Hindlimb muscle (tissue), 1 donor: ENCODE data around the gene SH2B3. TPM values are rescaled to one million over a fixed set of nuclear protein-coding genes. Genes with fewer than 3 reads are reported as not detected.
"Not testable (repeated sequence)": the region's sequence is repeated elsewhere in the genome, so short reads cannot be mapped to it uniquely, and the experiment has no call there.

Source experiments
- DNase-seq: peaks from one replicate; pipeline ENCODE4 v3.0.0-alpha.2; 2013
- polyA plus RNA-seq: library from polyadenylated mRNA; unstranded; fragments of 120-200 nt; gene quantifications from one replicate; pipeline ENCODE4 v1.2.1, GENCODE V29; 2013; ENCODE audit not compliant: insufficient read length

Gene SH2B3
- polyA plus RNA-seq, 1 donor = 19.1 TPM

- DNase-seq = no peak
Measured at GRCh38 chr12:111445726-111446581, 40.2 kb downstream of the SH2B3 start.

DNA sequence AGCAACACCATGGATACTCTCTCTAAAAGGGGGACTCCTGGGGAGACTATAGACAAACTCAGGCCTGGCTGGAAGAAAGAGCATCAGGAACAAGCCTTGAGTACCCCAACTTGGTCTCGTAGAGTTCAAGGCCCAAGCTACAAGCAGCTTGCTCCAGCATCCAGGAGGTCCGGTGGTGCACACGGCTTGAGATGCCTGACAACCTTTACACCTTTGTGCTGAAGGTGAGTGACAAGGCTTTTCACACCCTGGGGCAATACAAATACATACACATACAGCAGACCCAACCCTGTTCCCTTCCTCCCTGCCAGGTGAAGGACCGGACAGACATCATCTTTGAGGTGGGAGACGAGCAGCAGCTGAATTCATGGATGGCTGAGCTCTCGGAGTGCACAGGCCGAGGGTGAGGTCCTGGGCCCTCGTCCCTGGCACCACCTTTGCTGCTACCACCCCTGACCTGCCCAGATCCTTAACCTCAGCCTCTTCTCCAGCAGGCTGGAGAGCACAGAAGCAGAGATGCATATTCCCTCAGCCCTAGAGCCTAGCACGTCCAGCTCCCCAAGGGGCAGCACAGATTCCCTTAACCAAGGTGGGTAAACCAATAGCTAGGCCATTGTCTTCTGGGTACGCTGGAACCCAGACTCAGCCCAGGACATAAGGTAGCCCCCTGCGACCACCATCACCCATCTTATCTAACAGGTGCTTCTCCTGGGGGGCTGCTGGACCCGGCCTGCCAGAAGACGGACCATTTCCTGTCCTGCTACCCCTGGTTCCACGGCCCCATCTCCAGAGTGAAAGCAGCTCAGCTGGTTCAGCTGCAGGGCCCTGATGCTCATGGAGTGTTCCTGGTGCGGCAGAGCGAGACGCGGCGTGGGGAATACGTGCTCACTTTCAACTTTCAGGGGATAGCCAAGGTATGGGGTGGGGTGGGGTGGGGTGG is 41.2 kb downstream of the SH2B3 start:
- no peak for DNase-seq

- no peak for DNase-seq
Measured at GRCh38 chr12:111447571-111448265, 42.0 kb downstream of the SH2B3 start.

DNA sequence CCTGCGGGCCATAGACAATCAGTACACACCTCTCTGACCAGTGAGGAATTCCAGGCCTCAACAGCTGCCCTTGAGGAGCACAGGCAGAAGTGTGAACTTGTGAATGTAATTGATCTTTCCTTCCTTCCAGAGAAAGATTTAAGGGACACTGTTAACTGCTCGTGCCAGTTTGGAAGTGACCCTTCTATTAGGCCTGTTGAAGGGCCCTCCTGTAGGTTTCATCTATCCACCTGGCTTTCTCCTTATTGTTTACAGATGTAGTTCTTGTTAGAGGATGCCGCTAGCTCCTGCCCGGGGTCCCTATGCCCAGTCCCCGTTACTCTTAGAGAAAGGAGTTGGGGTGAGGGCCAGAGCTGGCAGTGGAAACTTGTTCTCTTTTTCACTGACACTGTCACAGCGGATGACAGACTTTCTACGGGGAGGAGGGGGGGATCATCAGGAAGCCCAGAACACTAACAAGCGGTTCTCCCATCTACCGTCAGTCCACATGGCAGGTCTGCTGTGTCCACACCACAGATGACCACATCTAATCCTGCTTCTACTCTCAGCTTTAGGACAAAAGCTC is 42.6 kb downstream of the SH2B3 start:
- no peak for DNase-seq

DNA sequence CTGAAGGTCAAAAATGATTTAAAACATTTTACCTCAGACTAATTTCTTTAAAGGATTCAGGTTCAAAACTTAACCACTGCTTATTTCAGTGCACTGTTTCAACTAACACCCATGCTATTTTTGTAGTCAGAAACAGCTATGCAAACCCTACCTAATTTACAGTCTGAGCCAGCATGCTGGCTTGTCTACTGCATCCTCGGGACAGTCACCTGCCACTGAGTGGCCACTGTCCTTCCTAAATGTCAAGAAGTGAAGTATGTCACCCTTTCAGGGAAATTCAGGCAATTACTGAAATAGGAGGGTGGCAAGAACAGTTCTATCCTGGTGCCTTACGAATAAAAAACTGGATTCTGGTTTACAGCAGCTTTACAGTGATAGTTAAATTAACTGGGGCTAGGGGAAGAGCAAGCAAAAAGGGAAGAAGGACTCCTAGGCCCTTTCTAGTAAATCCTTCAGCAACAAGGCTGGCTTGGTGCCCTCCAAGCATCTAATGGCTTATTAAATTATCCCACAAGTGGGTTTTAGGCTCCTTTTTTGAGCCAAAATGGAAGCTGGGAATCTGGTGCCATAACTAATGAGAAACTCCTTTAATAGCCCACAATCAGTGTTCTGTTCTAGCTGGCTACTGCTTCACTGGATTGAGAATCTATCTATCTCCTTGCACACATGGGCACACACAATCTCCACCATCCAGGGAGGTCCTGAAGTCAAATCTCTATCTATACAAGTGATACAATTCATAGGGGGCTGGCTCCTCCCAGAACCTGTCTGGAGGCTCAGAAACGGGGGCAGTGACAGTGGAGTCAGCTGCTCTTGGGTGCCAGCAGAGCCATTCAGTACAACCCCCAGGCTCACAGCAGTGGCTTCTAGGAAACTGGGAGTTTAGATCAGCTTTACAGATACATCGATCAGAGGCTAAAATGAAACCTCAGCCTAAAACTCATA is 43.4 kb downstream of the SH2B3 start:
- DNase-seq = no peak

DNA sequence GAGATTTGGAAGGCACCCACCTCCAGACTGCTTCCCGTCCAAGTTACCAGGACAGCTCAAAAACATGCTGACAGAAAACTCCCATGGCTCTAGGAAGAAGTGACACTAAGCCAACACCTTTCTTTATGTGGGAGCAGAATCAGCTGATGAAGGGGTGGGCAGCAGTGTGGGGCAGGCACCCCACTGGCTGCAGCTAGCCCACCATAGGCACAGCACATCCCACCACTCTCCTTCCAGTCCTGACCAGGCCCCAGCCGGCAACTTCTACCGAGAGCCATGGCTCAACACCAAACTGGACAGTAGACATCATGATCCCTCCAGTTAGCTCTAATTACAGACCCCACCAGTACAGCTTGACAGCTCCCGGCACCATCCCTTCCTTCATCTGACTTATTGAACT is 45.0 kb downstream of the SH2B3 start:
- no peak for DNase-seq

GRCh38 chr12:111451232-111451631 is 45.5 kb downstream of the SH2B3 start:
- no peak for DNase-seq

GRCh38 chr12:111451649-111452129 is 46.0 kb downstream of the SH2B3 start:
- no peak for DNase-seq

GRCh38 chr12:111453071-111453989 is 47.6 kb downstream of the SH2B3 start:
- no peak for DNase-seq

GRCh38 chr12:111454311-111454710 is 48.6 kb downstream of the SH2B3 start:
- no peak for DNase-seq

GRCh38 chr12:111454716-111455447 is 49.2 kb downstream of the SH2B3 start:
- no peak for DNase-seq

DNA sequence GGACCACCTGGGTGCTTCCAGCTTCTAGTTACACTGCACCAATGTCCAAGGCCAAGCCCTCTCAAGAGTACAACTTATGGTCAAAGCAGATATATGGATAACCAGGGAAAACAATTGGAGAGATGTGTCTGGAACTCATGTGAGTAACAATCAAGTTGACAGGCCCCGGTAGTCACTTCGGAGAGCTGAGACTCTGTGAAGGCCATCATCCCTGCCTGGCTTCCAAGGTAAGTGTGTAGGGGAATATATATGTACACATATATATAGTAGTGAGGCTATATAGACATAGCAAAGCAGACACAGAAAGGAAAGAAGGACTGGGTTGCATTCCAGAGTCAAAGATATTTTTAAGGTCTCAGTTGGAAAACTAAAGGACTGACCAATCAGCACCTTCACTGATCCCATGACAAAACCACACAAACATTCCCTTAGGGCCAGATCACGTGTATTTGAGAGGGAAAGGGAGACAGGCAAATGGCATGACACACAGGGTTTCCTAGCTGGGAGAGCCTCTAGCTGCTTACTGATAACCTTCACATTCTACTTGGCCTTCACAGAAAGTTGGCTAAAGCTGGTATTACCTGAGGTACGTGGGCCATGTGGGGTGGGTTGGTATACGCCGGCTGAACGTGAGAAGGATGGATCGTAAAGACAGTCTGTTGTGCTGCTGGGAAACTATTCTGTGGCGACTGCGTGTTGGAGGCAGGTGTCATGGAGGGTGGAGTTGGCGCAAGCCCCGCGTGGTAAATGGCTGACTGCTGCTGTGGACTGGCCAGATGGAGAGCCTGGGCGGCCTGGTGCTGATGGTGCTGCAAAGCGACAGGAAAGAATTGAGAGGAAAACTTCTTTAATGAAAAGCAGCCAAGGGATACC is 50.0 kb downstream of the SH2B3 start:
- DNase-seq = no peak

GRCh38 chr12:111457071-111457470 is 51.3 kb downstream of the SH2B3 start:
- no peak for DNase-seq

- no peak for DNase-seq
Measured at GRCh38 chr12:111457577-111457976, 51.9 kb downstream of the SH2B3 start.

- DNase-seq = no peak
Measured at GRCh38 chr12:111458546-111459172, 52.9 kb downstream of the SH2B3 start.

GRCh38 chr12:111460111-111460510 is 54.4 kb downstream of the SH2B3 start:
- DNase-seq = not testable (repeated sequence)

DNA sequence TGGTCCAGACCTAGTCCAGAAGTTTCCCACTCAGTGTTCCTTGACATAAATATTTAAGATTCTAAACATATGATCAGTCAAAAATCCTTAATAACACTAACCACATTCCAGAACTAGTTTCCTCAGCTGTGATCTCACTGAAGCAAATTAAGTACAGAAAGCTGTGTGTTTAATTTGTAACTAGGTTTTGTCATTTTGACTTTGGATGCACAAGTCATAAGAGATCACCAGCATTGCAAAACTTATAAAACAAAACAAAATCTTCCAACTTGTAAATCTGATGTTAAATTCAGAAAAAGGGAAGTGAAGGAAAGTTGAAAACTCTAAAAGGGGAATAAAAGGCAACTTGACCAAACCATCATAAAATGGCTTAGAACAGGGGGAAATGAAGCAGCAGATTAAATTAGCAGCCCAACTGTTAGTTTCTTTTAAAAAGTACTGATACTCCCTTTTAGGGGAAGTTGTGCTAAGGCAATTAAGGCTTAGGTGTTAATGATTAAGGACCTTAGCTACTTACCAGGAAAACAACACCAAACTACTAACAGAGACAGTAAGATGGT is 56.6 kb downstream of the SH2B3 start:
- no peak for DNase-seq
